Skeletal muscle satellite cell (primary cell): Measurements from ENCODE around the gene MRPS15.

Experiments
- H3K27me3 ChIP-seq: 2 replicates; pipeline ENCODE4 v1.7.0; 2013; ENCODE audit warnings: low read length; ENCODE audit not compliant: control insufficient read depth, insufficient read depth
- H3K36me3 ChIP-seq: 2 replicates; pipeline ENCODE4 v1.7.0; 2013; ENCODE audit warnings: mild to moderate bottlenecking, control low read depth, low read length; ENCODE audit not compliant: insufficient read depth
- H3K4me1 ChIP-seq: 2 replicates; pipeline ENCODE4 v1.7.0; 2013; ENCODE audit warnings: low read length; ENCODE audit not compliant: control insufficient read depth, insufficient read depth
- H3K4me2 ChIP-seq: 2 replicates; pipeline ENCODE4 v1.7.0; 2013; ENCODE audit warnings: mild to moderate bottlenecking, low read length
- H3K4me3 ChIP-seq: 2 replicates; pipeline ENCODE4 v1.7.0; 2013; ENCODE audit warnings: low read length
- H3K9ac ChIP-seq: 2 replicates; pipeline ENCODE4 v1.7.0; 2013; ENCODE audit warnings: mild to moderate bottlenecking, low read depth, low read length, moderate library complexity
- H3K9me3 ChIP-seq: replicated peaks from 2 replicates; pipeline ENCODE4 v1.7.0; 2013; ENCODE audit warnings: mild to moderate bottlenecking, control low read depth, low read length

MRPS15 gene

DNA sequence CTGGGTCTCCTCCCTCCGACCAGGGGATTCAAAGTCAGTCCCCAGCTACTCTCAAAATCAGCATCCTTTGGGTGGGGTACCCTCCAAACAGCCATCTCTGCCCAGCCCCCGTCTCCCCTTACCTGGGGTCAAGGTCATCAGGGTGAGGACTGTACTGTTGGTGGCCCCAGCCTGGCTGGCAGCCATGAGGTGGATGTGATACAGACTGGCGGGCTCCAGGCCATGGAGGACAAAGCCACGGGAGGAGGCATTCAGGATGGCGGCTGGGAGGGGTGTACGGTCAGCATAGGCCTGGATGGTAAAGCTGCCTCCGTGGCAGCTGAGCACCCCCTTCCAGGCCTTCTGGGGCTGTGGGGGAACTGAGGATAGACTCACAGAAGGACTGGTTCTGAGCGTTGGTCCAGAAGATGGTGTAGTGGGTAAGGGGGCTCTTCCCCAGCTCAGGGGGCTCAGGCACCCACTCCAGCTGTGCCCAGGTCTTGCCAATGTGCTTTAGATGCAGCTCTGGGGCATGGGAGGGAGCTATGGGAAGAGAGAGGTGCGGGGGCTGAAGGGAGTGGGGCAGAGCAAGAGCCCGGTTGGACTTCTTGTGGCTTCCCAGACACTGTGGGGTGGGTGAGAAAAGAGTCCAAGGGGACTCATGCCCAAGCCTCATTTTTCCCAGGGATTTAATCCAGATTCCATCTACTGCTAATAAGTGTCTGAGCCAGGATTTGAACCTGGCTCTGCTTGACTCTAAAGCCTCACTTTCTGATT lies 3.7 kb upstream of the MRPS15 start:
- peaks cover 5% of the 10 kb centered on the region for H3K27me3 ChIP-seq
- H3K4me1 ChIP-seq, result peaks cover 17% of the 10 kb centered on the region
- H3K9ac ChIP-seq, result no peak overlapping the region
- no peak overlapping the region for H3K4me2 ChIP-seq
- no peak overlapping the region for H3K4me3 ChIP-seq
- no peaks in the 10 kb centered on the region for H3K36me3 ChIP-seq
- H3K9me3 ChIP-seq, result no peaks in the 10 kb centered on the region

DNA sequence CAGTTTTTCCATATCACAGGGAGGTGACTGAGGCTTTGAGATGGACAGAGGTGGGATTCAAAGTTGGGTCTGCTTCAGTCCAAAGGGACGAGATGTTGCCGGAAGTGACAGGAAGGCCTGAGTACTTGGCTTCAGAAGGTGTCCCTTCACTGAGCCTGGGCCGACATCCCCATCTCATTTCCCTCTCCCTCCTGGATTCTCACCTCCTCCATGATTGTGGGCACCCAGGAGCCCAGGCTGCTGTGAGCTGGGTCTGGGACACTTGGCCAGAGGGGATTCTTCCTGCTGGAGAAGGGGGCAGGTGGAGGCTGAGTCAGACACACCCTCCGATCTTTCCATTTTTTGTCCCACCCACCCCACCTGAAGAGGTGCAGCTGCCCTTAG lies 2.8 kb upstream of the MRPS15 start:
- Histone ChIP-seq H3K9ac (no peak overlapping the region), H3K27me3 (no peaks in the 10 kb centered on the region), H3K4me3 (no peak overlapping the region), H3K4me2 (no peak overlapping the region), H3K9me3 (no peaks in the 10 kb centered on the region), H3K4me1 (peaks cover 17% of the 10 kb centered on the region), H3K36me3 (peaks cover 5% of the 10 kb centered on the region)

DNA sequence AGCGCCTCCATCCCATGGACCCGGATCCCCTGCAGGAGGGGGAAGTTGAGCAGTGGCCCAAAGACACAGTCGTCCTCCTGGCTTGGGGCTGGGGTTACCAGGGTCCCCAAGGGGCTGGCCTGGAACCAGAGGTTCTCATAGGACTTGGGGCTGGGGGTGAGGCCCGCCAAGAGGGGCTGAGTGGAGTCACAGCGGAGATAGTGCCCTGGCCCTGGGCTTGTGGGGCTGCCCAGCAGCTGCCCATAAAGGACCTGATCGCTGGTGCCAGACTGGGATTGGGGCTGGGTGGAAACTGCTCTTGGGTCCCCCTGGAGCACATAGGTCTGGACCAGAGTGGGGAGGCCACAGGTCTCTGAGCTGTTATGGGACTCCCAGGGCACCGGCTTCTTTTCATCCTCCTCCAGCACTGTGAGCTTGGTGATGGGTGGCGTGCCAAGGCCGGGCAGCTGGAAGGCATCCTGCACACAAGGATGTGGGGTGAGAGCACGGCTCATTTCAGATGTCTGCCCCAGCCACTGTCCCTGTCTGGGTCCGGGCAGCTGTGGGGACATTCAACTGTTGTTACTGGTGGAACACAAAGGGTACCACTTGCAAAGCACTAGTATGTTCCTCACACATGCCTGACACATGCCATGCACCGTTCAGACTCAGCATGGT lies 2.3 kb upstream of the MRPS15 start:
- Histone ChIP-seq H3K9me3 (no peaks in the 10 kb centered on the region), H3K9ac (no peak overlapping the region), H3K4me3 (no peak overlapping the region), H3K4me2 (no peak overlapping the region), H3K36me3 (peaks cover 10% of the 10 kb centered on the region), H3K27me3 (no peaks in the 10 kb centered on the region), H3K4me1 (peaks cover 17% of the 10 kb centered on the region)

DNA sequence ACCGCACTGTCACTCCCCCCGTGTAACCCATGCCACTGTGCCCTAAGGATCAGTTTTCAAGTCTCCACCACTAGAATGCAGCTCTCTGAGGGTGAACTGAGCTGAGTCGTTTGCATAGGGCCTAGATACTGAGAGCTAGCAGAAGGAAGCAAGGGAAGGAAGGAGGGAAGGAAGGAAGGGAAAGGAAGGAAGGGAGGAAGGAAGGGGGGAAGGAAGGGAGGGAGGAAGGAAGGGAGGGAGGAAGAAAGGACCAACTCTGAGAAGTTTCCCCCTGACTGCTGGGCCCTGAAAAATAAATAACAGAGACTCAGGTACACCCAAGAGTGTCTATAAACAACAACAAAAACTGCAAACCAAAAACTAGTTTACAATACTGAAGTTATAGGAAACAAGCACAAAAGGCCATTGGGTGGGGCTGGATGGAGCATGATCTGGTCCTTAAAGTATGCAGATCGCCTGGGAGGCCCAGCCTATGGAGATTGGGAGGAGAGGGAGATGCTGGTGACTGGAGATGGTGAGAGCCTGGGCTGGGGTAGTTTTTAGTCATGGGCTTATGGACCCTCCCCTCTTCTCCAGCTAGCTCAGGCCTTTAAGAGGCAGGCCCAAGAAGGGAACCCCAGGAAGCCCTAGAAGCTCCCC lies 1.7 kb upstream of the MRPS15 start:
- Histone ChIP-seq H3K4me2 (no peak overlapping the region), H3K27me3 (no peaks in the 10 kb centered on the region), H3K36me3 (peaks cover 17% of the 10 kb centered on the region), H3K4me1 (peaks cover 17% of the 10 kb centered on the region), H3K9ac (no peak overlapping the region), H3K9me3 (no peaks in the 10 kb centered on the region), H3K4me3 (no peak overlapping the region)

DNA sequence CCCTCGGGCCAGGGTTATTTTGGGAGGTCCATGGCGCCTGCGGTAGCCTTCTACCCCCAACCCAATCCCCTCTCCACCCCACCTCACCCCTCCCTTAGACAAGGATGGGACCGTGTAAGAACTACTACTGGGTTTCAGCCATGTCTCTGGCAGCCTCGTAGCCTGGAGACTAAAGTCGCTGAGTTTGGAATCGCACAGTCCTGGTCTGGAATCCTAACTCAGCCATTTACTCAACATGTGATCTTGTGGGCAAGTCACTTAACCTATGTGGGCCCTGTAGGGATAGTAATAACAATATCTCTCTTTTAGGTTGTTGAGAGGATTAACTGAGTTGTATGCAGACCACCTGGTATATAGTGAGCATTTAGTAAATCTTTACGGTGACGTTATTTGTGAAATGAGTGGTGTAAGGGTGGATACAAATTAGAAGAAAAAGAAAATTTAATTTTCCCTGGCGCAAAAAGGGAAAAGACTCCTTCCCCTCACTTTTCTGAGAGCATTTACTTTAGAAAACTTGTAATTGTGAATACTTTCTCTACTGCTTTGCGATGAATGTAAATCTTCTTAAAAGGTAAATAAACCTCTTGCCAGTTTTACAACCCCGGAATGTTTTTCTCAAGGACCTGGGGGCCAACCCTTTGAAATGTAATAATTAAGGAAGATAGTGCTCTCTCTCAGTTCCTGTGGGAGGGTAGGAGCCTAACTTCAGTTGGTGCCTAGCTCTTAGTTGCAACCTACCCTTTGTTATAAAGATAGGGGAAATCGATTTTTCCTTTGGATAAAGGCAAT lies 615 bp upstream of the MRPS15 start:
- H3K9ac ChIP-seq, result peak overlapping the region; percentile 85

DNA sequence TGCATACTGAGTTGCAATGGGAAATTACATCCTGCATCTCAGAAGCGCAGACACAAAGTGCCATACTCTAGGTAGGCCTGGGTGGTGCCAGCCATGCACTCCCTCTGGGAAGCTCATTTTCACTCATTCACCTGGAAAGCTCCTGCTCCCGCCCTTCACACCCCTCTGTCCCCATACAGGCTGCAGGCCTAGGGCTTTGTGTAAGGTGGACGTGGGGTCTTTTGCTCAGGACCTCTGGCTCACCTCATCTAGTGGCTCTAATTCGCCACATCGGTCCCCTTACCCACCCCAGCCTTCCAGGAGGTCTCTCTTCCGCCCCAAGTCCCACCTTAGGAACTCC lies 751 bp downstream of the MRPS15 start:
- H3K4me1 ChIP-seq, result peaks cover 17% of the 10 kb centered on the region
- H3K9ac ChIP-seq, result peak overlapping the region; percentile 85
- peak overlapping the region; percentile 97 for H3K4me2 ChIP-seq
- no peaks in the 10 kb centered on the region for H3K27me3 ChIP-seq
- peak overlapping the region; percentile 84 for H3K4me3 ChIP-seq
- H3K9me3 ChIP-seq, result no peaks in the 10 kb centered on the region
- H3K36me3 ChIP-seq, result peaks cover 35% of the 10 kb centered on the region

More for the DNA sequence above, 615 bp upstream of the MRPS15 start:
- no peaks in the 10 kb centered on the region for H3K9me3 ChIP-seq
- peak overlapping the region; percentile 84 for H3K4me3 ChIP-seq
- peak overlapping the region; percentile 97 for H3K4me2 ChIP-seq
- H3K36me3 ChIP-seq, result peaks cover 25% of the 10 kb centered on the region
- H3K4me1 ChIP-seq, result peaks cover 17% of the 10 kb centered on the region
- no peaks in the 10 kb centered on the region for H3K27me3 ChIP-seq

DNA sequence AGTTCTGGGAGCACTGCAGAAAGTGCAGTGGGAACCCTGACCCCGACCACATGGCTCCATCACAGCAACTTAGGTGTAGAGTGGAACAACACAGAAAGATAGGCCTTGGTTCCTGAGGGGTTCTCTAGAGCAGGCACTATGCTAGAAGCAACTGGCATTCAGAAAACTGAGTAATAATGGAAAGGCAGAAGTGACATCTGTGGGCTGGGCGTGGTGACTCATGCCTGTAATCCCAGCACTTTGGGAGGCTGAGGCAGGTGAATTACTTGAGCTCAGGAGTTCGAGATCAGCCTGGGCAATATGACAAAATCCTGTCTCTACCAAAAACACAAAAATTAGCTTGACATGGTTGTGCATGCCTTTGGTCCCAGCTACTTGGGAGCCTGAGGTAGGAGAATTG lies 5.3 kb downstream of the MRPS15 start:
- H3K9me3 ChIP-seq, result no peaks in the 10 kb centered on the region
- no peak overlapping the region for H3K4me2 ChIP-seq
- no peaks in the 10 kb centered on the region for H3K27me3 ChIP-seq
- H3K36me3 ChIP-seq, result peaks cover 71% of the 10 kb centered on the region
- no peak overlapping the region for H3K9ac ChIP-seq
- H3K4me3 ChIP-seq, result no peak overlapping the region
- peaks cover 5% of the 10 kb centered on the region for H3K4me1 ChIP-seq

DNA sequence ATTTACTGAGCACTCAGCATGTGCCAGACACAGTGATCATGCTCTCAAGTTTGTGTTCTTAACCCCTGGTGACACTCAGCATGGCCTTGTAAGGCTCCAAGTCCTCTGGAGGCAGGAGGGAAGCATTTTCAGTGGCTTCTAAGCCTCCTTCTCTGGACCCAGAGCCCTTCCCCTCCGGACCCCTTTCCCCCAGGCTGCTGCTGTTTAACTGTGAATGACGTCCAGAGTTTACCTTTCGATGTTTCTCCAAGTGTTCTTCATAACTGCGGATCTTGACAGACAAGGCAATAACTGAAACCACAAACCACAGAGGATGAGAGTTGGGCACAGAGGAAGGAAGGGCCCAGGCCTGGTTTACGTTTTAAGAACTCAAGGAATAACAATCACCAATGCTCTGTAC lies 6.5 kb downstream of the MRPS15 start:
- no peaks in the 10 kb centered on the region for H3K4me1 ChIP-seq
- H3K9me3 ChIP-seq, result no peaks in the 10 kb centered on the region
- H3K27me3 ChIP-seq, result no peaks in the 10 kb centered on the region
- H3K36me3 ChIP-seq, result peaks cover 71% of the 10 kb centered on the region
- no peak overlapping the region for H3K4me3 ChIP-seq
- no peak overlapping the region for H3K9ac ChIP-seq
- no peak overlapping the region for H3K4me2 ChIP-seq

DNA sequence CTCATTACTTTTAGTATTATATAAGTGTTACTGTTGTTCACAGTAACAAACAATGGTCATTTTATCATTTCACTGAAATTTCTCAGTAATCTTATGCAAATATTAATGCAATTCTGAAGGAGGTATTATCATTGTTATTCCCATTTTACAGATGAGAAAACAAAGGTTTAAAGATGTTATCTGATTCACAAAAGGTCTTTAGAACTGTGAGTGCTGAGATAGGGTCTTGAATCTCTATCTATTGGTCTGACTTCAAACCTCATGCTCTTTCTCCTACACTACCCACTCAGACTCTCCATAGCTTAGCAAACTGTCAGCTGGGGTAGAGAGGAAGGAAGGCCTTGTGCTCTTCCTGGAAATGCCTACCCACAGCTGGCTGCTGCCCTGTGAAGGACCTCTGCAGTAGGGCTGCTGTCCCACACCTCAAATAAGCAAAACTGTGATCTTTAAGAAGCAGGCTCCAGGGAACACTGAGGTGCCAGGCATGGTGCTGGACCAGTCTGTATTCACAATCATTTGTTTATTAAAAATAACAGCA lies 7.7 kb downstream of the MRPS15 start:
- Histone ChIP-seq H3K4me2 (no peak overlapping the region), H3K4me3 (no peak overlapping the region), H3K9me3 (no peaks in the 10 kb centered on the region), H3K4me1 (no peaks in the 10 kb centered on the region), H3K27me3 (no peaks in the 10 kb centered on the region), H3K9ac (no peak overlapping the region), H3K36me3 (peaks cover 61% of the 10 kb centered on the region)

DNA sequence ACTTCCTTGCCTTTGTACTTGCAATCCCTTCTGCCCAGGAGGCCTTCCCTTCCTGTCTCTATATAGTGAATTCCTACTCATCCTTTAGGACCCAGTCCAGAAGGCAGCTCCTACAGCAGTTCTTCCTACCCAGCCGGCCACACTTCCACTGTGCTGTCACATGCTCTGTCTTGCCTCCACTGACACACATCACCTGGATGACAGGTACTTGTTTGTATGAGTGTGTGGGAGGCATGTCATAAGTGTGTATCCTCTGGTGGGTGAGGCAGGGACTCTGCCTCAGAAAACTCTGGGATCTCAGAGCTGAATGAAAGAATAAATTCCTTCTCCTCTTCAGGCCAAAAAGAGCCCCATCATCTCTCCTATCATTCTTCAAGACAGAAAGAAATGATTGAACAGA lies 8.8 kb downstream of the MRPS15 start:
- H3K4me1 ChIP-seq, result peaks cover 4% of the 10 kb centered on the region
- no peak overlapping the region for H3K9ac ChIP-seq
- H3K4me2 ChIP-seq, result no peak overlapping the region
- H3K36me3 ChIP-seq, result peaks cover 50% of the 10 kb centered on the region
- no peaks in the 10 kb centered on the region for H3K9me3 ChIP-seq
- H3K4me3 ChIP-seq, result no peak overlapping the region
- H3K27me3 ChIP-seq, result no peaks in the 10 kb centered on the region
